ENCODE measurements around the gene ZNF106. TPM values are rescaled to one million over a fixed set of nuclear protein-coding genes. Genes with fewer than 3 reads are reported as not detected.

Gene ZNF106
- total RNA-seq, 4 donors from 2014 or later = 38.6 to 50.2 (median 49.2) TPM

Other genes with a start within 250 kb of the ZNF106 start
- gene GANC, start 217.9 kb downstream of the ZNF106 start, total RNA-seq = 10 to 100 TPM; 23.0 to 47.7 (median 30.4) TPM
- 100 to 1,000 TPM in 1 of 4 donors, 10 to 100 TPM in 3; 70.6 to 104 (median 83.5) TPM for gene TMEM87A, start 217.7 kb downstream of the ZNF106 start, total RNA-seq
- gene CAPN3, start 131.6 kb downstream of the ZNF106 start, total RNA-seq = 100 to 1,000 TPM in 1 of 4 donors, 10 to 100 TPM in 3; 28.9 to 117 (median 50.1) TPM
- gene SNAP23, start 4.5 kb upstream of the ZNF106 start, total RNA-seq = 10 to 100 TPM; 36.2 to 78.2 (median 50.3) TPM
- 10 to 100 TPM; 20.9 to 46.9 (median 31.8) TPM for gene LRRC57, start 57.7 kb upstream of the ZNF106 start, total RNA-seq
- gene HAUS2, start 57.7 kb upstream of the ZNF106 start, total RNA-seq = 10 to 100 TPM; 16.9 to 33.2 (median 19.2) TPM
- gene STARD9, start 84.5 kb upstream of the ZNF106 start, total RNA-seq = 10 to 100 TPM in 1 of 4 donors, 1 to 10 TPM in 3; 5.0 to 24.6 (median 7.6) TPM
- 10 to 100 TPM; 11.1 to 16.4 (median 15.0) TPM for gene CDAN1, start 246.0 kb upstream of the ZNF106 start, total RNA-seq

Measured in suprapubic skin (tissue), 4 donors.